Germinal center (tissue), 1 donor: ENCODE measurements around the gene AQP4.

Experiments
- DNase-seq: peaks from one replicate; pipeline ENCODE4 v3.0.0; 2012; ENCODE audit warnings: mixed read lengths, low spot score

Gene AQP4, protein sequence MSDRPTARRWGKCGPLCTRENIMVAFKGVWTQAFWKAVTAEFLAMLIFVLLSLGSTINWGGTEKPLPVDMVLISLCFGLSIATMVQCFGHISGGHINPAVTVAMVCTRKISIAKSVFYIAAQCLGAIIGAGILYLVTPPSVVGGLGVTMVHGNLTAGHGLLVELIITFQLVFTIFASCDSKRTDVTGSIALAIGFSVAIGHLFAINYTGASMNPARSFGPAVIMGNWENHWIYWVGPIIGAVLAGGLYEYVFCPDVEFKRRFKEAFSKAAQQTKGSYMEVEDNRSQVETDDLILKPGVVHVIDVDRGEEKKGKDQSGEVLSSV

DNA sequence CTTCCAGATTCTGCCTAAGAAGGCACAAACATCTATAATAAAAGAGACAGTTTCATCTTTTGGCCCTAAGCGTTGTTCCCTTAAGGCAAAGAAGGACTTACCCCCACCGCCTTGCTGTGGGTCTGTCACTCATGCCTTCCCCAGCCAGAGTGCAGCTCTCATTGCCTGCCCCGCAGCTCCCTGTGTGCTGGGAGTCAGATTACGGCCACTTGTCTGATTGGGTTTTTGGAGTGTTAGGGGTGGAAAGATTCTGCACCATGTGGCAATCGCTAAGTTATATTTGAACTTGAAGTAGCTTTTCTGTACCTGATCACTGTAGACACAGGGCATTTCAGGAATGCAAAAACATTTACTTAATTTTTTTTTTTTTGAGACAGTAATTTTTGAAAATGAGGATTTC lies at the start of gene AQP4:
Gene AQP4 (minus strand): TSS at position 151 of the 400 bp plus-strand sequence. CDS start 18 bp downstream, at position 133.
- no peak for DNase-seq

DNA sequence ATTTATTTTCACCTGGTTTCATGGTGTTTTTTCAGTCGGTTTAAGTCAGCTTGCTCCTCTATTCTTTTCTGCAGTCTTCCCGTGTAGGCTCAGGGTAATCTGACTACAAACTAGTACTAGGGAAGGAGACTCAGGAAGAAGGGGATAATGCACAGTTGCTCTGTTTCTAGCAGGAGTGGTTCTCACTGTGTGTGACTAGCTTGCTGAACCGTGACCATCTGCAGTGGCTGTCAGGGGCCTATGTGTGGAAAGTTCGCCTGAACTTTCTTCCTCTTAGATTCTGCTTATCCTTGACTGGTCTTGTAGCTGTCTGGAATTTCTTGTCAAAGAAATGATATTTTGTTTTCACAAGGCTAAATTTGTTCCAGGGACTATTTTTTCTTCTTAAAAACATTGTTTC lies 46.3 kb upstream of the AQP4 start:
- no peak for DNase-seq

DNA sequence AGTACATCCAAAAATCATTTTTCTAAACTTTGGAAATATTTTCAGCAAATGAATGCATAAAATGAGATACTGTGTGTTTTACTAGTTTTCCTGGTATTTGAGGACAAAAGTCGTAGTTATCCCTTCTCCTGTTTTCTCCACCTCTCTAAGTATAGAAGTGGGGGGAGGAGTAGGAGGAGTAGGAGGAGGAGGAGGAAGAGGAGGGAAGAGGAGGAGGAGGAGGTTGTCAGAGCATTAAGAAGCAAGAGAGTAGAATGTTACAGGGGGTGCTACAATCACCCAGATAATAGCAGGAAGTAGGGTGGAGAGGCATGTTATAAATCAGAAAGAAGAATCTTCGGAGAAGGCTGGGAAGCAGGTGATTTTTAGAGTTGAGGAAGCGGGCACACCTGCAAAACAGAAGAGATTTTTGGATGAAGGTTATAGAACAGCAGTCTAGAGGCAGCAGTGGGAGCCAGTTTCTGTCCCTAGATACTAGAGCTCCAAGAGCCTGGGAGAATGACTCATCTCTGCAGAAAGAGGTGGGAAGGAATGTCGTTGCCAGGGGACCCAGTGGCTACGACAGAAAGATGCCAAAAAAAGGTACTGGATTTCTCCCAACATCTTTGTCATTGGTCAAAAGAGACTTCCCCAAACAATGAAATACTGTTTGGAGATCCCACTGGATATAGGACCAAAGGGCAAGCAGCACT lies 44.2 kb upstream of the AQP4 start:
- DNase-seq, result no peak

DNA sequence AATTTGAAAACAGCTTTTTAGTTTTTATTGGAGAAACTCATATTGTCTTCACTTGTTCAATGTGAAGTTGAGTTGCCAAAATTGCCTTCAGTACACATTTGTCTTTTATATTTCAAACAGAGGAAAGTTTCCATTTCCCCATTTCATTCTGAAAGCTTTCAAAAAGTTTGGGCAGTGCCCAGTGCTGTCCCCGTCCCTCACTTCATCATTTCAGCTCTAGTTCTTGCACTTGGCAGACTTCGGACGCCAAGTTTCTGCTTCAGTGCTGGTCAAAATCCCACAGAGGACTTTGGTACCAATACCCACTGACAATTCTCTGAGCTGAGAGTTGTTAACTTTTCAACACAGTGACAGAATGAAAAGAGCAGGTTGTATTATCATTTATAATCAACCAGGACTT lies 43.4 kb upstream of the AQP4 start:
- no peak for DNase-seq

DNA sequence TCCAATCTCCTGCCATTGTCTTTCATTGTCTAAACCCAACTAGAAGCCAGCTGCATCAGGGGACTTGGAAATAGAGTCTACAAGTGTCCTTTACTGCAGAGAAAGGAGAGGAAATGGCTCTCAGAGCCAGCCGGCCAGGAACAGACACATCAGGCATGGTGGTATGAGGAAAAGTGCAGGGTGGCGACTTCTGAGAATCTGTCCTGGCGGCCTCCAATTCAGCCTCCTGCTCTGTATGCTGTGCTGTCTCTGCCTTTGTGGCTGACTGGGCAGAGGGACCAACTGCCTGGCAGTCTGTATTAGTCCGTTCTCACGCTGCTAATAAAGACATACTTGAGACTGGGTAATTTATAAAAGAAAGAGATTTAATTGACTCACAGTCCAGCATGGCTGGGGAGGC lies 36.8 kb upstream of the AQP4 start:
- DNase-seq, result no peak

DNA sequence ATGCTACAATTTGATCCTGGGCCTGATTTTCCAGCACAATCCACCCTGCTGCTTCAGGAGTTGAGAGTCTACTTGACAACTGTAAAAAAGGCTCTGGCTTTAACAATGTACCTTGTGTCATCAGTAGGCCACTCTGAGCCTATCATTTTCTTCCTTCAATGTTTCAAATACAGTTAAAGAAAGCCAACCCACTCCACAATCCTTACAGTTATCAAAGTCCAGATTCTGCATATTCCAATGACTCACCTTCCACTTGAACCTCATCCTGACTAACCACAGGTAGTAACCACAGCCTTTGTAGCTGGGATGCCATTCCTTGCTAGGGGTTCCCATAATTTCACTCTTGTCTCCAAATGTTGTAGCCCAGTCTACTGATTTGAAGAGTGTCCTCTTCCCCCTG lies 35.5 kb upstream of the AQP4 start:
- DNase-seq, result no peak

DNA sequence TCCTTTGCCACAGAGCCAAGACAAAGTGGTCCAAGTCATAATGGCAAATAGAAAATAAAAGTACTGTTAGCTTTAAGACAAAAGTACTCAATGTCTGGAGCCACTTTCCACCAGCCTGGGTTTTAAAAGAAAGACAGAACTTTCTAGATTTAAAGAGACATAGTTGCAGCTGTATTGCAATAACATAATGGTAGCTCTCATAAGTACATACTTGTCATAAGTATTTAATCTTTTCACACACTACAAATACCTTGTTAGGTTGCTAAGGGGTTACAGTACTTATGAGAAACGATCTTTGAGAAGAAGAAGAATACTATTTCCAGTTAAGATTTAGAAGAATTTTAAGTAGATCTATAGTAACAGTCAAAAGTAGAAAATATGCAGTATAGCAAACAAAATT lies 28.9 kb upstream of the AQP4 start:
- DNase-seq, result no peak

DNA sequence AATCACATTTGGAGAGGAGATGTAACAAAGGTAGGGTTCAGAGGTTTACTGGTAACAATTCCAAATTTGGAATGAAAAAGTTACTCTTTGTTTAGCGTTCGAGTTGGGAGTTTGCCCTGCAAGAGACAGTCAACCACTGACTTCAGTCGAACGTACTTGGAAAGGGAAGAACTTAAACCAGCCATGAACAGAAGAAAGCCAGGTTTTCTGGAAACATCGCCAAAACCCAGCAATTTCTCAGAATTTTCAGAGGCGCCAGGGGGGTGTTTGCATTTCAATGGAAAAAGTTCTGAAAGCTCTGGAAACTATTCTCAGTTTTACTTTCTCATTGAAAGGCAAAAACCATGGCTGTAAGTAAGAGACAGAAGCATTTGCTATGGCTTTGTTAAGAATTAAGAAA lies 28.5 kb upstream of the AQP4 start:
- DNase-seq, result no peak

DNA sequence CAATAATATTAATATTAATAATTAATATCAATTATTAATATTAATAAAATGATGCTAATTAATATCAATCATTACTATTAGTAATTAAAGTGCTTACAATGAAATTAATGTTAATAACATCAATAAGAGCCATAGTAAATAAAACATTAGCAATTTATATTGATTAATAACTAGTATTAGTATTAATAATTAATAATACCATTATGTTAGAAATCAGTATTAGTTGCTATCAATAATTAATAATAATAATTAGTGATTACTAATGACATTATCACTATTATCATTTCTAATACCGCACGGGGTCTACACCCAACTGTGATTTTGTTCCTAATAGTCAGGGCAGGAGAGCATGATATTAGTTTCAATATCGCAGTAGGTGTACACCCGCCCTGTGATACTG lies 22.8 kb upstream of the AQP4 start:
- DNase-seq, result no peak

DNA sequence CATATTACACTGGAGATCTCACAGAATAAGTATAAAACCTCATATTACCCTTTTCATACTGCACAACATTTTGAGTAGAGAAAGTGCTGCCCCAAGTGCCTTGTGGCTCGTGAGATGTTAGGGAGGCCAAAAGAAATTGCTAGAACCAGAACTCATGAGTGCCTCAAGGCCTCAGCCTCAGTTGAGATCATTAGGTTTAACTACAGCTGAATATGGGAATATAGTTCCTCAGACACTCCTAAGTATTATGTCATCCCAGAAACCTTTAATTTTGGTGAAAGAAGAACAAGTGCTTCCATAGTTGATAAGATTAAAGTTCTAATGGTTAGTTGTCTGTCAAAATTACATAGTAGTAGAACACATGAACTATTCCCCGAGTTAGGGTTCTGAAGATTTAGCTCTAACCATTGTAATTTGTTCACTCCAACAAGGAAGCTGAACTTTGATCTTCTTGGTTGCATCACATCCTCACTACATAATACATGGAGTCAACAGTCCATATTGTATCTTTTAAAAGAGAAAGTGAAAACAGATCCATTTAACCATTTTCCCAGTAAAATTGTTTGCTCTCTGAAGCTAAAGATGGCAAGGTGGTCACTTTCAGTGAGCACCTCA lies 9.6 kb upstream of the AQP4 start:
- DNase-seq, result no peak

DNA sequence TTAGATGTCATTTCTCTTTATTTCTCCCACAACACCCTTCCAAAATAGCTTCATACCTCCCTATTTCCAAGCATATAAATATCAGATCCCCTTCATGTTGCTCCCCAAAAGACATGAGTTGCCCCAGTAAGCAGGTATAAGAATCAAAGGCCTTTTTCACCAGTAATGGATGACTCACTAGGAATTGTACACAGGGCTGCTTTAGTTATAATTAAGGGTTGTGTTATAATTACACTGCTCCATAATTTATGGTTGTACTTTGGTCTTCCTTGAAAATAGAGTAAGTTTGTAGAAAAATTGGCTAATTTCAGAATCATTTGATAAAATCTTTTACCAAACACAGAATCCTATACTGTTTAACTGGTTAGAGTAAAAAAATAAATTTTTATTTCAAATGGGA lies 8.8 kb upstream of the AQP4 start:
- no peak for DNase-seq

DNA sequence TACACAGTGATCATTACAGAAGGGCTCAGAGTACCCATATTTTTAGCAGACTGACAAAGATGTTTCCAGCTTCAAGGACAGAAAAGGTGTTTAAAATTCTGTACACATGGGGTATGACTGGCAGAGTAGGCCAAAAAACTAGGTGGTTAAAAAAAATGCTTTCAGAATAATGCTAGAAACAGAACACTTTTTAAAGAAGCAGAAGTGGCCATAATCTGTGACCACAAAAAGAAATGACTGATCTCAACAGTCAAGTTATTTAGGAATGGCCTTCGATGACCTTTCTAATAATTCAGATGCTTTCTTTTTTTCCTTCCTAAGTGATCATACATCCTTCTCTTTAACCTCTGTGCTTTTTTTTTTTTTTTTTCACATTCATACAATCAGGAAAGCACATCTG lies 4.1 kb upstream of the AQP4 start:
- DNase-seq, result no peak

DNA sequence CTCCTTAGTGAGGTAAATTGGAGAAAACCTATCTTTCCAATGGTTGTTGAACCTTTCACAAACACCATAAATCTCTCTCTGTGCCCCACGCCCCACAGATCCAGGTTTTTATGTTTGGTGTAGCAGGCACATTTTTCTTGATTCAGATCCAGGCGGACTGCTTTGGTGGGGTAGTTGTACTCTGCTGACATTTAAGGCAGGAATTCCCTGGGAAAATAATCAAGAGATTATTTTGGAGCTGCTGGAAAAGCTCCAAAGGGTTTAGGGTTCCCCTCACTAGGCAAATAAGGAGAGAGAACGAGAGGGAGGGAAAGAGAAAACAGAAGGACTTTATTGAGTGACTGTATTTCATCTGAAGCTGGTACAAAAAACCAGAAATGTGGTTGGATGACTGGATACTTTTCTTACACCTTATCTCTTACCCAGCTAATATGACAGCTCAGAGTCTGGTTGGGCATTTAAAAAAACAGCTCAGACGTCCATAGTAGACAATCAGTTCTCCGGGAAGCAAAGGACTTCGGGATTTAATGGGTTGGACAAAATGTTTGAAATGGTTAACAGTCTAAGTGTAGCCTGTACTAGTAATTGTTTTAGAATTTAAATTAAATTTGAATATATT lies 3.6 kb upstream of the AQP4 start:
- DNase-seq, result no peak

DNA sequence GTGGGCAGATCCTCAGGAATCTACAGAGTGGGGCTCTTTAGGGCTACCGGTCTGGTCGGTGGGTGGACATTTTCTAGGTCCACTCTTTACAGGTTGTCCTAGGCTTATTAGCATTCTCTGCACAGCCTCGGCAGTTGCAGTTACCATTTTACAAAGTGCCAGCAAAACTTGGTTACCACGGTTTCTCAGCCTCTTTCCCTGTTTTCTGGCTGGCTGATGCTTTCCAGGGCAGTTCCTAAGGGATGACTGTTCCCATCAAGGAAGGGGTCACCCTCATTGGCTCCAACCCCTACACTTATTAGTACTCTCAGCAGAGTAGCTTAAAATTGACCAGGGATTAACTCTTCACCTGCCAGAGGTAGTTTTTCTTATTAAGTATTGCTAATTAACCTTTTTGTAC lies 2.0 kb upstream of the AQP4 start:
- DNase-seq, result no peak

DNA sequence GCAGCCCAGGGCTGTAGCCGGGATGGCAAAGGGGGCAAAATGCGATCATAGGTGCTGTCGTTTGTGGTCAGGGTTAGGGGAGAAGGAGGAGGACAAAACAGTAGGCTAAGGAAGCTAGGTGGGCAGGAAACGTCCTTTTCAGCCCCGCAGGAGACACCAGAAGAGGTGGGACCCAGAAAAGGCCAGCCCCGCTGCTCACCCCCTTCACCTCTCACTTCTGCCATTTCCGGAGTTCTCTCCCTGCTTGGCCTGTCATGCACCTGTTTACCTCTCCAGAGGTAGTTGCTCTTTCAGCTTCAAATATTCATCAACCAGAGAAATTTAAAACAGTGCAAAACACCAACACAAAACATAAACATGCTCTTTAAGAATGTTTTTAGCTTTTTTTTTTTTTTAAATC lies 849 bp downstream of the AQP4 start:
- no peak for DNase-seq

DNA sequence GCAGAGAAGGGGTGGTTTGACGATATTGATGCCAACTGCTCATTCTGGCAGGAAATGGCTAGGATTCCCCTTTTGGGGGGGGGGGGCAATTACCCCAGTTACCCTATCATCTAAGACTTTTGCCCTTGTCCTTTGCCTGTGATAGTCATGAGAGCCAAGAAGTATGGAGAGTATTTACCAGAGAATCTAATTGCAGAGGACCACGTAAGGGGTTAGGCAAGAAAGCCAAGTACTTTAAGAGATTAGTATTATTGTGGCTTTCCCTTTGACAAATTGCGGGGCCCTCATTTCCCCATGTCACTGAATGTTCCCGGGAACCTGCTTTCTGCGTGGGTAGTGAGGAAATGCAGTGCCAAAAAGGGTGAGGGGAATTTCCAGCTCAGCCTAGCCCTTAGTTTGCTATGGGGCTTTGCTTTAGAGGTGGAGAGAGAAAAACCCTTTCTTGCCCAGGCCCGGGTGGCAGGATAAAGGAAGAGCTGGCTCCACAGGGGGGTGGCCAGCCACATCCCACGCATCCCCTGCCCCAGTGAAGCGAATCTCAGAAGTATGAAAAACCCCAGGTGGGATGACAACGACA lies 1.5 kb downstream of the AQP4 start:
- DNase-seq, result no peak

DNA sequence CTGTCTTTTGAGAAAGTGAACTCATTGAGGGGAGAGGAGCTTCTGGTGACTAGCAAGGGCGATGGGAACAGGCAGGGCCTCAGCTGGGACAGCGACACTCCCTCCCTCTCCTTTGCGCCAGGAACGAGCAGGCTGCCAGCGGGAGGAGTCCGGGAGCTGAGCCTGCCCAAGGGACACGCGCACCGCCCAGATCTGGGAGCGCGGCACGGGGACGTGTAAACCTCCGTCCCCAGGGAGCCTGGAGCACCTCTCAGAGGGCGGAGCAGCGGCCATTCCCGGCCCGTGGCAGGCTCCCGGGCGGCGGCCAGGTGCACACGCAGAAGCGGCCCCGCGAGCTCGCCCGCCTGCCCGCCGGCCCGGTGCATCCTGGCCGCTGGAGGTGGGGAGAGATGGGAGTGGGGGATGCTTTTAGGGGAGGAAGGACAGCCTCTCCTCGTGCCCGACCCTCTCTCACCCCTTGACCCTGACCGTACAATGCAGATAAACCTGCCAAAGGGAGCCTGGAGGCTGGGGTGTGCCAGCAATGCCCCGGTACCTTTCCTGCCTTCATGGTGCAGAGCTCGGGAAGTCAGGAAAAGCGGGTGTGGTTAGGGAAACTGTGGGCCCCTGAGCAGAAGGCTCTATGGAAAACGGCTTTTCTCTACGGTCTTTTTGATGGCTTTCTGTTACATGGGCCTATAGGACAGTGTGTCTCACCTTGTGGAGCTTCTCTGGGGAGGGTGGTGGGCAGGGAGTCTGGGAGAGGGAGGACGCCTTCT lies 2.2 kb downstream of the AQP4 start:
- DNase-seq, result no peak

DNA sequence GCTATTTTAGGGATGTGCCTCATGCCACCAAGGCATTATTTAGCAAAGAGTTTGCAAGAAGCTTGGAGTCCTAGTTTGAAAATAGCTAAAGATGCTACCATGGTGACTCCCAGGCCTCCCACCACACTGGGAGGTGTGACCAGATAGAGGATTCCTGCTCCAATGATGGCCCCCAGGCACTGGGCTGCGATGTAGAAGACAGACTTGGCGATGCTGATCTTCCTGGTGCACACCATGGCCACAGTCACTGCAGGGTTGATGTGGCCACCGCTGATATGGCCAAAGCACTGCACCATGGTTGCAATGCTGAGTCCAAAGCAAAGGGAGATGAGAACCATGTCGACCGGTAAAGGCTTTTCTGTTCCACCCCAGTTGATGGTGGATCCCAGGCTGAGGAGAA lies 3.4 kb downstream of the AQP4 start:
- DNase-seq, result no peak

DNA sequence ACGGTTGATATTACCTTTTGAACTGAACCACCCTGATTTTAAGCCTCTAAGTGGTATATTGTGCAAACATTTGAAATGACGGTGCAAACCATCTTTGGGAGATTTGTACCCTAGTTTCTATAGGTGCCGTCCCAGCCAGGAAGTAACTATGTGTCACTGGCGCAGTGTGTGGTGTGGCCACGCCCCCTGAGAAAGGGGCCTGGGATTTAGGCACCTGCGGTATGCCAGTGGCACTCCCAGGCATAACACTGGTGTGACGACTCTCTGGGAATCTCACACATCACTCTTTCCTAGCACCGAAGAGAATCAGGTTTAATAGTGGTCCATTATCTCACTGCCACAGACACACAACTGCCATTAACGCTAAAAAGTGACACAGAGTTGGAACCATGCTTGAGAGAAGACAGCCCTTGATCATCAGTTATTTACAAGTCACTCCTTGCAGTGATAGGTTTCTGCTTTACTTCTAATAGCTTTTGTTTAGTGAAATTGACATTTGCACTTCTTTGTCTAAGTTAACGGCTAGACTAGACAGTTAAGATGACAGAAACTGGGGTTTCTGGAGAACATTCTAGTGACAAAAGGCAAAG lies 11.1 kb downstream of the AQP4 start:
- no peak for DNase-seq

DNA sequence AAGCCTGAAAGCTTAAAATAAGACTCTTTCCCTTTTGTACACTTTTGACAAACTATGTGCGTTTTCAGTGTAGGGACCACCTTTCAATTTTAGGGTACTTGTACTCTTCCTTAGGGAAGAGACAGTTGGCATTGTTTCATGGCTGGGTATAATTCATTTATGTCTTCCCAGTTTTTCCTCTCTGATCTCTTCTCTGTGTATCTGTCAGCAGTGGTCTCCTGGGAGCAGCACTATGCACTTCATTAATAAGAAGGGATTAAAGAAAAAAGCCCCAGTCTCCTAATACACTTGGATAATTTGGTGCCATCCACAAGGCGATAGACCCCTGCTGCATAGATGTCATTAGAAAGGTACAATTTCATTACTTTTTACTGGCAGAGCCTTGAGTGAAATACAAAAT lies 12.1 kb downstream of the AQP4 start:
- DNase-seq, result no peak

DNA sequence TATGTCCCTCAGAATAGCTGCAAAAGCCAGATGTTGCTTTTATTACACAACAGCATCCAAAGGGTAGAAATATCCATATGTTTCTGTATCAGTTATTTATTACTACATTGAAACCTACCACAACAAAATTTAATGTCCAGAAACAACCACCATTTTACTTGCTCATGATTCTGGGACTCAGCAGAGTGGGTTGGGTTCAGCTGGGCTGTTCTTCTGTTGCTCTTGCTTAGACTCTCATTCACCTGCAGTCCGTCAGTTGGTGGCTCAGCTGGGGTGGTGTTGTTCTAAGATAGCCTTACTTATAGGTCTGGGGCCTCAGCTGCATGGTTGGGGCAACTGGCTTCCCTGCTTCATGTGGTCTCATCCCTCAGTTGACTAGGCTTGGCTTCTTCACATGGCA lies 21.7 kb downstream of the AQP4 start:
- DNase-seq, result no peak

DNA sequence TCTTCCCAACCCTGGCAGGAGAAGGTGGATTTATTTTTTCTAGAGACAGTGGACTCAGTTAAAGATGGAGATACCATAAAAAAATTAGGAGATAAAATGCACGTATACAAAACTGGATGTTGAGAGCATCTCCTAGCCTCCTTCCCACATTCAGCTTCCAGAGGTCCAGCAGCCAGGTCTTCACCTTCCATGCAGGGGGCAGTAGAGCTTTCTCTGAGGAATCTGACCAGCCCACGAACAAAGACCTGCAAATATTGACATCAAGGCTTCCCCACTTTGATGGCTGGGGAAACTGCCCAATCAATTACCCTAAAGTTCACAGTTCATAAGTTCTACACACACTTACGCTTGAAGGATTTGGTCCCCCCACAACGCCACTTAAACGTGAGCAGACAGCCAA lies 24.5 kb downstream of the AQP4 start:
- DNase-seq, result no peak
